ENCODE measurements around the gene SNN.

- TF ChIP-seq EZH2 (IDR thresholded peaks at IDR 0.05; ENCODE audit: borderline replicate concordance) = no peak
- no peak for TF ChIP-seq CTCF (IDR thresholded peaks at IDR 0.05; ENCODE audit: poor library complexity)
- TF ChIP-seq EZH2phosphoT487 (IDR thresholded peaks at IDR 0.05; ENCODE audit: low read depth, severe bottlenecking, unreplicated experiment) = no peak
These were observed 30.9 kb upstream of the SNN start for GRCh38 chr16:11637320-11637719.
